GM12801 (cell line): ENCODE measurements around the gene CLDN18.

Experiments
- TF ChIP-seq, protein P1 (sequence below): IDR thresholded peaks from one replicate; pipeline ENCODE4 v1.5.1; 2011; ENCODE audit warnings: control low read depth; ENCODE audit not compliant: insufficient read length; ENCODE audit errors: extremely low read depth

Gene CLDN18

DNA sequence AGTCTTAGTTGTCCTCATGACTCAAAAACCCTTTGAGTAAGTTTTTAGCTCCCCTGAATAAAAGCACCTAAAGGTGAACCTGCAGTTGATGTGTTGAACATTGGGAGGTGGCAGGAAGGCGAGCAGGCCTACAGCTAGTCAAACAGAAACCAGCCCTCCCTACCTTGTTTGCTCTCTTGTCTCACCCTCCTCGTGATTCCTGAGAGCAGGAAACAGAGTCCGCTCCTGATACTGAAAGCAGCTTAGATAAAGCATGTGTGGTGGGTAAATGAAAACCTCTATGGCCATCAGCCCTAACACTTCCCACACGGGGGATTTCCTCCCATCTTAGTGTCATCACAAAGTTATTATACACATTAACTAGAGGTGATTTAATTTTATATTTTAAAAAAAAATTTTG, 21.8 kb upstream of the CLDN18 start:
- TF ChIP-seq, protein P1, sequence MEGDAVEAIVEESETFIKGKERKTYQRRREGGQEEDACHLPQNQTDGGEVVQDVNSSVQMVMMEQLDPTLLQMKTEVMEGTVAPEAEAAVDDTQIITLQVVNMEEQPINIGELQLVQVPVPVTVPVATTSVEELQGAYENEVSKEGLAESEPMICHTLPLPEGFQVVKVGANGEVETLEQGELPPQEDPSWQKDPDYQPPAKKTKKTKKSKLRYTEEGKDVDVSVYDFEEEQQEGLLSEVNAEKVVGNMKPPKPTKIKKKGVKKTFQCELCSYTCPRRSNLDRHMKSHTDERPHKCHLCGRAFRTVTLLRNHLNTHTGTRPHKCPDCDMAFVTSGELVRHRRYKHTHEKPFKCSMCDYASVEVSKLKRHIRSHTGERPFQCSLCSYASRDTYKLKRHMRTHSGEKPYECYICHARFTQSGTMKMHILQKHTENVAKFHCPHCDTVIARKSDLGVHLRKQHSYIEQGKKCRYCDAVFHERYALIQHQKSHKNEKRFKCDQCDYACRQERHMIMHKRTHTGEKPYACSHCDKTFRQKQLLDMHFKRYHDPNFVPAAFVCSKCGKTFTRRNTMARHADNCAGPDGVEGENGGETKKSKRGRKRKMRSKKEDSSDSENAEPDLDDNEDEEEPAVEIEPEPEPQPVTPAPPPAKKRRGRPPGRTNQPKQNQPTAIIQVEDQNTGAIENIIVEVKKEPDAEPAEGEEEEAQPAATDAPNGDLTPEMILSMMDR: no peak

DNA sequence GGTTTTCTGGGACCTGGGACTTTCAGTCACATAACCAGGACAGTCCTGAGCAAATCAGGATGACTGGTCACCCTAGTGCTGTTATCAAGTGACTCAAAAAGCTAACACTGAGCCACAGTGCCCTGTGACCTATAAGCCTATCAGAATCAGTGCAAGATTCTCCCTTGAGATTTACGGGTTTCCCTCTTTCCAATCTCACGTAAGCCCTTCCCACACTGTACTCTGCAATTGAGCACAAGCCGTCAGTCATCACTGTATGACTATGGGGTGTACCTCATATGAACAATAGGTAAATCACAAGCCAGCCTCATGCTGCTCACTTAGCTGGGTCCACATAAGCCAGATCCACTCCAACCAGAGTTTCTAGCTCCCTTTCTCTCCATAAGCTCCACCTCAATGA, 21.0 kb upstream of the CLDN18 start:
- TF ChIP-seq, protein P1: no peak

DNA sequence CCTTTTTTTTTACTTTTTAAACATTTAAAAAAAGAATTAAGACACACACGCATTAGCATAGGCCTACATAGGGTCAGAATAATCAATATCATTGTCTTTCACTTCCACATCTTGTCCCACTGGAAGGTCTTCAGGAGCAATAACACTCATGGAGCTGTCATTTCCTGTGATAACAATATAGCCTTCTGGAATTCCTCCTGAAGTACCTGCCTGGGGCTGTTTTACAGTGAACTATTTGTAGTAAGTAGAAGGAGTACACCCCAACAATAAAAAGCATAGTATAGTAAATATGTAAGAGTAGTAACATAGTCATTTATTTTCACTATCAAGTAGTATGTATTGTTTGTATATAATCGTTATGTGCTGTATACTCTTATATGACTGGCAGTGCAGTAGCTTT, 19.5 kb upstream of the CLDN18 start:
- TF ChIP-seq, protein P1: no peak

DNA sequence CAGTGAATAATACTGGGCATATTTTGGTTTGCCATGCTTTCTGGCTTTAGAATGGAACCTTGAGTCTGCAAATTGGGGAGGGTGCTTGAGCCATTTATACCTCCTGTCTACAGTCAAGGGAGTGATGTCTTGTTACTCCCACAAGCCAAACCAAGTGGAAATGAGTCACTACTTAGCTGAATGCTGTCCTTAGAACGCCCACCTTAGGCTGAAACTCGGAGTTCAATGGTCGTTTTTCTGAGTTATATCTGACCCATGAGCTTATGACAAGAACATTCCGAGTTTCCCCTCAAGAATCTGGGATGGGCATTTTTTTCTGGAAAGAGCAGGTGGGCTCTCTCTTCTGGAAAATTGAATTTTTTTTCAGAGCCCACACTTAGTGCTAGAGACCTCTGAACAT, 17.4 kb upstream of the CLDN18 start:
- TF ChIP-seq, protein P1: no peak

- TF ChIP-seq, protein P1: no peak
Observed at GRCh38 chr3:137998121-137999042, 11.6 kb upstream of the CLDN18 start.

- TF ChIP-seq, protein P1: no peak
Observed at GRCh38 chr3:138003069-138003468, 6.9 kb upstream of the CLDN18 start.

DNA sequence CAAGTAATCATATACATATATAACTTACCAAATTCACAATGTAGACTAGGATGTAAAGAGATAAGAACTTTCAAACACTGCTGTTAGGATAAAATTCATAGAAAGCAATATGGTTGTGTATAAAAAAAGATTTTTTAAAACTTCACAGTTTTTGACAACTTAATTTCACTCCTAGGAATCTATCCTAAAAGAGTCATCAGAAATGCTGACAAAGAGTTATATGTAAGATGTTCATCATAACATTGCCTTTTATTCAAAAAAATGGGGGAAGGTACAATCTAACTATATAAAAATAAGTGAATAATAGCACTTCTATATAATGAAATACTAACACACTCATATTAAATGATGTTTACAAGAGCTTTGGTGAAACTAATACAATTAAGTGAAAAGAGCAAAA, 4.3 kb upstream of the CLDN18 start:
- TF ChIP-seq, protein P1: no peak
